Testis (tissue), 3 donors: ENCODE data around the gene HRAS. TPM values are rescaled to one million over a fixed set of nuclear protein-coding genes. Genes with fewer than 3 reads are reported as not detected.

ENCODE experiments used
- DNase-seq: peaks from one replicate; pipeline ENCODE4 v3.0.0-alpha.2; 2019
- H3K27ac ChIP-seq, 2 donors: fragments of 200-600 bp; sonication (generic); one replicate each; pipeline ENCODE4 v1.5.1; 2019
- H3K27me3 ChIP-seq: fragments of 200-600 bp; sonication (generic); one replicate; pipeline ENCODE4 v1.5.1; 2019
- H3K36me3 ChIP-seq: fragments of 200-600 bp; sonication (generic); one replicate; pipeline ENCODE4 v1.5.1; 2017; ENCODE audit warnings: low read depth; ENCODE audit errors: missing control alignments
- H3K4me1 ChIP-seq: fragments of 200-600 bp; sonication (generic); one replicate; pipeline ENCODE4 v1.5.1; 2019
- H3K4me3 ChIP-seq, 2 donors: fragments of 200-600 bp; sonication (generic); one replicate each; pipeline ENCODE4 v1.5.1; 2017 to 2019
- H3K9me3 ChIP-seq: fragments of 200-600 bp; sonication (generic); one replicate; pipeline ENCODE4 v1.5.1; 2017
- POLR2A ChIP-seq: fragments of 450-650 bp; IDR thresholded peaks from one replicate; pipeline ENCODE4 v1.6.1; 2017; ENCODE audit warnings: antibody characterized with exemption, mild to moderate bottlenecking, moderate library complexity
- WGBS, 2 donors: methylation state at CpG; one replicate each; pipeline ENCODE4 v1.1.5; 2018; 5-methylcytosine and 5-hydroxymethylcytosine counted together
- intact Hi-C: fragments of 100-400 bp; cut with DNase I; formaldehyde crosslinking; loops from one replicate; pipeline ENCODE4 v1.15.1; 2023; ENCODE audit warnings: low total_unique reads
- polyA plus RNA-seq: library from polyadenylated mRNA; stranded (reverse); fragments of 350-450 nt; fragmentation: Illumina TruSeq; extraction: RNeasy Lipid Tissue Mini Kit (QIAGEN cat#74804); gene quantifications from one replicate; pipeline ENCODE4 v1.2.3, GENCODE V29; 2014; ENCODE audit warnings: low read depth, low replicate concordance; ENCODE audit not compliant: insufficient read depth
- total RNA-seq, 2 donors: library from RNA; depleted of rRNA; stranded (reverse); fragments of >200 nt; gene quantifications; one replicate each; pipeline ENCODE4 v1.2.3, GENCODE V29; 2016
- TF ChIP-seq, protein P1 (sequence below), 3 experiments: fragments of 450-650 bp in 2 of 3; fragments of 200-600 bp in 1 of 3; sonication (generic) in 1 of 3; IDR thresholded peaks; one replicate each; pipeline ENCODE4 v1.5.1; 2016 to 2019; ENCODE audit warnings: antibody characterized with exemption in 3 of 3, mild to moderate bottlenecking in 2 of 3, moderate library complexity in 1 of 3

HRAS gene
- total and polyA plus RNA-seq, 3 donors from 2014 or later = 31.4 to 49.7 (median 35.1) TPM

GRCh38 chr11:498297-499181 lies 36.8 kb downstream of the HRAS start:
- 96% methylated on average over 11 to 27 of the region's 39 CpGs for WGBS, 2 donors
- intact Hi-C loops = no loop called here

GRCh38 chr11:497565-498296 lies 37.6 kb downstream of the HRAS start:
- H3K9me3 ChIP-seq = no peaks in the 10 kb centered on the region
- H3K4me1 ChIP-seq = peaks cover 7% of the 10 kb centered on the region
- no peak for TF ChIP-seq POLR2A
- TF ChIP-seq, protein P1, sequence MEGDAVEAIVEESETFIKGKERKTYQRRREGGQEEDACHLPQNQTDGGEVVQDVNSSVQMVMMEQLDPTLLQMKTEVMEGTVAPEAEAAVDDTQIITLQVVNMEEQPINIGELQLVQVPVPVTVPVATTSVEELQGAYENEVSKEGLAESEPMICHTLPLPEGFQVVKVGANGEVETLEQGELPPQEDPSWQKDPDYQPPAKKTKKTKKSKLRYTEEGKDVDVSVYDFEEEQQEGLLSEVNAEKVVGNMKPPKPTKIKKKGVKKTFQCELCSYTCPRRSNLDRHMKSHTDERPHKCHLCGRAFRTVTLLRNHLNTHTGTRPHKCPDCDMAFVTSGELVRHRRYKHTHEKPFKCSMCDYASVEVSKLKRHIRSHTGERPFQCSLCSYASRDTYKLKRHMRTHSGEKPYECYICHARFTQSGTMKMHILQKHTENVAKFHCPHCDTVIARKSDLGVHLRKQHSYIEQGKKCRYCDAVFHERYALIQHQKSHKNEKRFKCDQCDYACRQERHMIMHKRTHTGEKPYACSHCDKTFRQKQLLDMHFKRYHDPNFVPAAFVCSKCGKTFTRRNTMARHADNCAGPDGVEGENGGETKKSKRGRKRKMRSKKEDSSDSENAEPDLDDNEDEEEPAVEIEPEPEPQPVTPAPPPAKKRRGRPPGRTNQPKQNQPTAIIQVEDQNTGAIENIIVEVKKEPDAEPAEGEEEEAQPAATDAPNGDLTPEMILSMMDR (IDR thresholded peaks at IDR 0.05) = no peak
- H3K27ac ChIP-seq = no peak overlapping the region
- no peak for DNase-seq
- H3K4me3 ChIP-seq = no peak overlapping the region
- no peaks in the 10 kb centered on the region for H3K36me3 ChIP-seq
- 76 to 77% methylated on average over 25 to 31 of the region's 31 CpGs for WGBS, 2 donors
- no peaks in the 10 kb centered on the region for H3K27me3 ChIP-seq
- intact Hi-C loops = no loop called here

More at GRCh38 chr11:498297-499181, 36.8 kb downstream of the HRAS start:
- H3K9me3 ChIP-seq = no peaks in the 10 kb centered on the region
- no peaks in the 10 kb centered on the region for H3K27me3 ChIP-seq
- no peak overlapping the region for H3K27ac ChIP-seq
- no peak for DNase-seq
- peaks cover 13% of the 10 kb centered on the region for H3K4me1 ChIP-seq
- no peak for TF ChIP-seq POLR2A
- TF ChIP-seq, protein P1 (IDR thresholded peaks at IDR 0.05) = no peak
- no peaks in the 10 kb centered on the region for H3K36me3 ChIP-seq
- H3K4me3 ChIP-seq = no peak overlapping the region

DNA sequence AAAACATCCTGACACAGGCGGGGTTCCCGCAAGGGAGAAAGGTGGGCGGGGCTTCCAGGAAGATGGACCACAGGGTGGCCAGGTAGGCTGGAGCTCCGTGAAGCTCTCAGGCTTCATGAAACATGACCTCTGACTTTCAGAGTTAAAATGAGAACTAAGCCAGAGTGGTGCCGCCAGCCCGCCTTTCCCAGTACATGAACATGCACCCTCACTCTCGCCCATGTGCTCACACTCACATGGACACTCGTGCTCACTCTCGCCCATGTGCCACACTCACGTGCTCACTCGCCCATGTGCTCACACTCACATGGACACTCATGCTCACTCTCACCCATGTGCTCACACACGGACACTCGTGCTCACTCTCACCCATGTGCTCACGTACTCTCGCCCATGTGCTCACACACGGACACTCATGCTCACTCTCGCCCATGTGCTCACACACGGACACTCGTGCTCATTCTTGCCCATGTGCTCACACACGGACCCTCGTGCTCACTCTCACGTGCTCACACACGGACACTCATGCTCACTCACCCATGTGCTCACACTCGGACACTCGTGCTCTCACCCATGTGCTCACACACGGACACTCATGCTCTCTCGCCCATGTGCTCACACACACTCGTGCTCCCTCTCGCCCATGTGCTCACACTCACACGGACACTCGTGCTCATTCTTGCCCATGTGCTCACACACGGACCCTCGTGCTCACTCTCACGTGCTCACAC lies 38.4 kb downstream of the HRAS start:
- Histone ChIP-seq H3K4me1 (peaks cover 7% of the 10 kb centered on the region), H3K36me3 (no peaks in the 10 kb centered on the region), H3K9me3 (no peaks in the 10 kb centered on the region), H3K4me3 (no peak overlapping the region), H3K27me3 (no peaks in the 10 kb centered on the region), H3K27ac (no peak overlapping the region)
- intact Hi-C loops = no loop called here
- 76% methylated on average over 34 of the region's 34 CpGs for WGBS, 2 donors
- TF ChIP-seq, protein P1 (IDR thresholded peaks at IDR 0.05) = no peak
- no peak for TF ChIP-seq POLR2A
- DNase-seq = no peak

DNA sequence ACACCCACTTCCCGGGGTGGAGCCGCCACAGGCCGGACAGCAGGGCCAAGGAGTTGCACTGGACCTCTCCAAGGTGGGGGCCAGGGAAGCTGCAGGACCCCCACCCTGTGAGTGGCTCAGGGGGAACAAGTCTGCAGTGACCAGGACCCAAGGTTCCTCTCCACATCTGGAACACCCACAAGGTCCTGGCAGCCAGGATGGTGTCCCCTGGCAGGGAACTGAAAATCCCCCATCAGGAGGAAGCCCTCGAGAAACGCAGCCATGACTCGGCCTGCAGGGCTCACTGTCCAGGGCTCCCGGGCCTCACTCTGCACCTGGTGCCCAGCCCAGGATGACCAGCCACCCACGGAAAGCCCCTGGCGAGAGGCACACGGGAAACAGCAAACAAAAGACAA lies 39.8 kb downstream of the HRAS start:
- WGBS, 2 donors = 46 to 66% methylated on average over 10 of the region's 10 CpGs
- intact Hi-C loops = no loop called here
- H3K36me3 ChIP-seq = no peaks in the 10 kb centered on the region

More for the DNA sequence above, 39.8 kb downstream of the HRAS start:
- H3K9me3 ChIP-seq = no peaks in the 10 kb centered on the region
- no peaks in the 10 kb centered on the region for H3K27me3 ChIP-seq
- no peak for TF ChIP-seq POLR2A
- TF ChIP-seq, protein P1 (IDR thresholded peaks at IDR 0.05) = no peak
- no peak overlapping the region for H3K4me3 ChIP-seq
- H3K4me1 ChIP-seq = peaks cover 7% of the 10 kb centered on the region
- H3K27ac ChIP-seq = no peak overlapping the region
- DNase-seq = no peak
